HCT116 (cell line): ENCODE measurements around the gene LRRC4C. TPM values are rescaled to one million over a fixed set of nuclear protein-coding genes. Genes with fewer than 3 reads are reported as not detected.

ENCODE experiments used
- ATAC-seq: fragments of 200-7000 bp; cut with Tn5 transposase; 2 replicates; pipeline ENCODE4 v1.9.1; 2020; ENCODE audit warnings: mild to moderate bottlenecking, moderate library complexity
- BruUV-seq: library from RNA; stranded (reverse); fragments of 400-500 nt; replicated peaks from 2 replicates; lab custom pipeline; 2021; lab: Mats Ljungman, UMichigan
- CTCF ChIA-PET: fragments of 300-600 bp; sonication (Branson Sonifier 250); formaldehyde crosslinking; loops from one replicate; lab custom pipeline; 2021; ENCODE audit warnings: antibody characterized with exemption; lab: Charles Lee
- POLR2A ChIA-PET: fragments of 300-600, 350-600 bp; sonication (Branson Sonifier 250); formaldehyde crosslinking; loops from one replicate; lab custom pipeline; 2021; ENCODE audit warnings: antibody characterized with exemption; lab: Charles Lee
- RAD21 ChIA-PET, 2 experiments: fragments of 300-600 bp; sonication (Branson Sonifier 250); formaldehyde crosslinking; loops; one replicate each; lab custom pipeline; 2023; ENCODE audit warnings: low total read pairs in 2 of 2; ENCODE audit not compliant: uncharacterized antibody in 2 of 2, unreplicated experiment in 2 of 2, low non-redundant PET in 1 of 2; lab: Charles Lee
- DNase-seq: peaks from one replicate; pipeline ENCODE4 v3.0.0-alpha.2; 2010; ENCODE audit warnings: low read depth, low spot score
- H2AFZ ChIP-seq: fragments of 200-600 bp; shearing (Covaris generic), sonication (generic); 2 replicates; pipeline ENCODE4 v1.6.1; 2017; ENCODE audit warnings: low read depth, mixed run types, mixed read lengths, antibody characterized with exemption, low read length; ENCODE audit not compliant: poor library complexity, severe bottlenecking
- H3K27ac ChIP-seq: 2 replicates; pipeline ENCODE4 v1.5.1; 2012; ENCODE audit warnings: low read depth, low read length
- H3K27me3 ChIP-seq: fragments of 200-600 bp; sonication (generic); 2 replicates; pipeline ENCODE4 v1.6.1; 2016; ENCODE audit warnings: mixed run types, low read length, mixed read lengths; ENCODE audit not compliant: insufficient read depth
- H3K36me3 ChIP-seq, 2 experiments: fragments of 200-500 bp in 1 of 2; fragments of 200-600 bp in 1 of 2; sonication (Bioruptor generic) in 1 of 2; sonication (generic) in 1 of 2; 2 replicates each; pipeline versions ENCODE4 v1.5.1 to v1.6.1; 2014 to 2016; ENCODE audit warnings: low read length in 2 of 2, inconsistent platforms in 1 of 2, mixed read lengths in 1 of 2, mixed run types in 1 of 2; ENCODE audit not compliant: insufficient read depth in 2 of 2, control insufficient read depth in 1 of 2
- H3K4me1 ChIP-seq, 2 experiments: fragments of 200-600 bp in 1 of 2; sonication (generic) in 1 of 2; 2 replicates each; pipeline versions ENCODE4 v1.5.1 to v1.6.1; 2012 to 2017; ENCODE audit warnings: low read length in 2 of 2, inconsistent platforms in 1 of 2, mild to moderate bottlenecking in 1 of 2, mixed read lengths in 1 of 2, mixed run types in 1 of 2, moderate library complexity in 1 of 2; ENCODE audit not compliant: insufficient read depth in 2 of 2, control insufficient read depth in 1 of 2
- H3K4me2 ChIP-seq: fragments of 200-600 bp; sonication (generic); 2 replicates; pipeline ENCODE4 v1.6.1; 2017; ENCODE audit warnings: mixed run types, low read length, mixed read lengths
- H3K4me3 ChIP-seq, 2 experiments: fragments of 200-600 bp in 1 of 2; sonication (generic) in 1 of 2; replicated peaks in 1 of 2; 2 replicates each; pipeline ENCODE4 v1.5.1; 2011 to 2016; ENCODE audit warnings: low read length in 2 of 2, control low read depth in 1 of 2, low read depth in 1 of 2, mild to moderate bottlenecking in 1 of 2, mixed read lengths in 1 of 2, mixed run types in 1 of 2
- H3K79me2 ChIP-seq: fragments of 200-600 bp; sonication (generic); 2 replicates; pipeline ENCODE4 v1.6.1; 2017; ENCODE audit warnings: mild to moderate bottlenecking, mixed run types, low read length, moderate library complexity, mixed read lengths; ENCODE audit not compliant: insufficient read depth
- H3K9ac ChIP-seq: fragments of 200-600 bp; sonication (generic); 2 replicates; pipeline ENCODE4 v1.6.1; 2016; ENCODE audit warnings: low read length, mixed read lengths
- H3K9me2 ChIP-seq: fragments of 200-600 bp; sonication (generic), shearing (Covaris generic); 2 replicates; pipeline ENCODE4 v1.6.1; 2017; ENCODE audit warnings: mixed run types, mild to moderate bottlenecking, moderate library complexity; ENCODE audit not compliant: insufficient read depth
- H3K9me3 ChIP-seq, 2 experiments: fragments of 200-500 bp in 1 of 2; fragments of 200-600 bp in 1 of 2; sonication (Bioruptor generic) in 1 of 2; sonication (generic) in 1 of 2; 2 replicates each; pipeline ENCODE4 v1.6.1; 2014 to 2017; ENCODE audit warnings: low read length in 2 of 2, mixed read lengths in 2 of 2, inconsistent platforms in 1 of 2, low read depth in 1 of 2, mild to moderate bottlenecking in 1 of 2, mixed run types in 1 of 2, moderate library complexity in 1 of 2; ENCODE audit not compliant: control insufficient read depth in 1 of 2, insufficient read depth in 1 of 2
- H4K20me1 ChIP-seq: fragments of 200-600 bp; sonication (generic), shearing (Covaris generic); 2 replicates; pipeline ENCODE4 v1.6.1; 2017; ENCODE audit warnings: mixed run types, mild to moderate bottlenecking, moderate library complexity; ENCODE audit not compliant: insufficient read depth
- ATF3 ChIP-seq: IDR thresholded peaks from 2 replicates; pipeline ENCODE4 v1.6.1; 2012
- CBX3 ChIP-seq: IDR thresholded peaks from 2 replicates; pipeline ENCODE4 v1.6.1; 2012; ENCODE audit warnings: low read depth
- CEBPB ChIP-seq: IDR thresholded peaks from 2 replicates; pipeline ENCODE4 v1.6.1; 2012; ENCODE audit warnings: low read depth
- ELF1 ChIP-seq: IDR thresholded peaks from 2 replicates; pipeline ENCODE4 v1.6.1; 2012; ENCODE audit warnings: low read depth, borderline replicate concordance
- EZH2 ChIP-seq: fragments of 200-600 bp; sonication (generic); IDR thresholded peaks from 2 replicates; pipeline ENCODE4 v1.6.1; 2017; ENCODE audit warnings: antibody characterized with exemption, mixed run types
- EZH2phosphoT487 ChIP-seq: fragments of 200-600 bp; IDR thresholded peaks from 2 replicates; pipeline ENCODE4 v1.6.1; 2018; ENCODE audit warnings: antibody characterized with exemption, borderline replicate concordance
- JUND ChIP-seq: IDR thresholded peaks from 2 replicates; pipeline ENCODE4 v1.6.1; 2012
- MAX ChIP-seq: IDR thresholded peaks from 2 replicates; pipeline ENCODE4 v1.6.1; 2012
- POLR2A ChIP-seq: IDR thresholded peaks from 2 replicates; pipeline ENCODE4 v1.7.0; 2011; ENCODE audit warnings: borderline replicate concordance; ENCODE audit not compliant: insufficient read depth, insufficient read length; ENCODE audit errors: extremely low read depth
- POLR2AphosphoS5 ChIP-seq: IDR thresholded peaks from 2 replicates; pipeline ENCODE4 v1.6.1; 2011; ENCODE audit warnings: mild to moderate bottlenecking, low read depth, low read length, moderate library complexity
- REST ChIP-seq: IDR thresholded peaks from 2 replicates; pipeline ENCODE4 v1.6.1; 2012; ENCODE audit warnings: low read depth
- SIN3A ChIP-seq: IDR thresholded peaks from 2 replicates; pipeline ENCODE4 v1.6.1; 2012; ENCODE audit warnings: low read depth
- SP1 ChIP-seq: IDR thresholded peaks from 2 replicates; pipeline ENCODE4 v1.6.1; 2012; ENCODE audit warnings: low read depth
- SRF ChIP-seq: IDR thresholded peaks from 2 replicates; pipeline ENCODE4 v1.6.1; 2012; ENCODE audit warnings: low read depth
- TCF7L2 ChIP-seq: IDR thresholded peaks from 2 replicates; pipeline ENCODE4 v1.7.0; 2011; ENCODE audit warnings: borderline replicate concordance, inconsistent platforms; ENCODE audit not compliant: insufficient read depth, insufficient read length; ENCODE audit errors: extremely low read depth
- ZBTB33 ChIP-seq: IDR thresholded peaks from 2 replicates; pipeline ENCODE4 v1.6.1; 2011; ENCODE audit warnings: mild to moderate bottlenecking, low read length, moderate library complexity; ENCODE audit not compliant: insufficient replicate concordance; ENCODE audit errors: extremely low read depth
- ZFX ChIP-seq: fragments of 450-650 bp; IDR thresholded peaks from 2 replicates; pipeline ENCODE4 v1.6.1; 2017
- ZNF274 ChIP-seq: fragments of 200-500 bp; sonication (Bioruptor generic); IDR thresholded peaks from 2 replicates; pipeline ENCODE4 v1.6.1; 2014; ENCODE audit warnings: mild to moderate bottlenecking, low read depth, low read length, inconsistent platforms
- intact Hi-C: fragments of 100-400 bp; cut with micrococcal nuclease; formaldehyde crosslinking; loops from 2 replicates; pipeline ENCODE4 v1.10.0; 2022
- total RNA-seq: library from RNA; stranded (reverse); gene quantifications from one replicate; pipeline ENCODE4 v1.2.1, GENCODE V29; 2021; ENCODE audit not compliant: unreplicated experiment

The LRRC4C gene
- total RNA-seq, 1 experiment from 2014 or later, result not detected

GRCh38 chr11:40178470-40178869 is 1281.0 kb downstream of the LRRC4C start:
- Histone ChIP-seq H2AFZ (no peak overlapping the region), H3K27ac (no peak overlapping the region), H3K36me3 (no peaks in the 10 kb centered on the region), H3K4me3 (no peak overlapping the region), H3K9me3 (peaks cover 7 to 24% of the 10 kb centered on the region in 2 experiments; a peak in 2 of 4 replicates), H3K27me3 (no peaks in the 10 kb centered on the region), H3K9ac (no peak overlapping the region), H4K20me1 (no peaks in the 10 kb centered on the region), H3K4me1 (no peaks in the 10 kb centered on the region), H3K9me2 (no peaks in the 10 kb centered on the region), H3K79me2 (no peaks in the 10 kb centered on the region), H3K4me2 (no peak overlapping the region)
- intact Hi-C loops, result no loop called here
- ATAC-seq (no peak), DNase-seq (no peak)
- no TSS peak for BruUV-seq
- RAD21 ChIA-PET, result no interaction called here
- CTCF ChIA-PET, result no interaction called here
- POLR2A ChIA-PET, result no interaction called here
- TF ChIP-seq ELF1, result no peak

GRCh38 chr11:40175980-40176379 is 1283.5 kb downstream of the LRRC4C start:
- H3K79me2 ChIP-seq, result no peaks in the 10 kb centered on the region
- ATAC-seq (no peak), DNase-seq (no peak)
- no peaks in the 10 kb centered on the region for H3K27me3 ChIP-seq
- CTCF ChIA-PET, result no interaction called here
- no peak overlapping the region for H3K27ac ChIP-seq
- H4K20me1 ChIP-seq, result no peaks in the 10 kb centered on the region
- POLR2A ChIA-PET, result no interaction called here
- no peak overlapping the region for H2AFZ ChIP-seq
- peaks cover 0 to 17% of the 10 kb centered on the region in 2 experiments; a peak in 2 of 4 replicates for H3K9me3 ChIP-seq
- H3K4me1 ChIP-seq, result no peaks in the 10 kb centered on the region
- intact Hi-C loops, result no loop called here
- H3K9me2 ChIP-seq, result no peaks in the 10 kb centered on the region
- no peak overlapping the region for H3K4me3 ChIP-seq
- BruUV-seq, result no TSS peak
- H3K36me3 ChIP-seq, result no peaks in the 10 kb centered on the region
- H3K9ac ChIP-seq, result no peak overlapping the region
- RAD21 ChIA-PET, result no interaction called here
- no peak overlapping the region for H3K4me2 ChIP-seq
- no peak for TF ChIP-seq ATF3
- no peak for TF ChIP-seq TCF7L2
- no peak for TF ChIP-seq EZH2
- no peak for TF ChIP-seq EZH2phosphoT487
- no peak for TF ChIP-seq POLR2AphosphoS5
- TF ChIP-seq SIN3A, result no peak
- TF ChIP-seq ZFX, result no peak
- TF ChIP-seq CEBPB, result no peak
- TF ChIP-seq SRF, result no peak
- no peak for TF ChIP-seq JUND
- no peak for TF ChIP-seq SP1
- TF ChIP-seq MAX, result no peak
- no peak for TF ChIP-seq ZNF274
- no peak for TF ChIP-seq CBX3
- no peak for TF ChIP-seq ZBTB33
- TF ChIP-seq REST, result no peak
- no peak for TF ChIP-seq POLR2A
